Measurements from ENCODE around the gene YDJC. TPM values are rescaled to one million over a fixed set of nuclear protein-coding genes. Genes with fewer than 3 reads are reported as not detected.
"Not testable (repeated sequence)": the region's sequence is repeated elsewhere in the genome, so short reads cannot be mapped to it uniquely, and the experiment has no call there.

The YDJC gene
- total RNA-seq, 1 experiment from 2014 or later = 61.2 TPM

- DNase-seq (ENCODE audit: extremely low read depth, low read depth) = no peak
Observed at GRCh38 chr22:21611210-21611977, 18.4 kb downstream of the YDJC start.

DNA sequence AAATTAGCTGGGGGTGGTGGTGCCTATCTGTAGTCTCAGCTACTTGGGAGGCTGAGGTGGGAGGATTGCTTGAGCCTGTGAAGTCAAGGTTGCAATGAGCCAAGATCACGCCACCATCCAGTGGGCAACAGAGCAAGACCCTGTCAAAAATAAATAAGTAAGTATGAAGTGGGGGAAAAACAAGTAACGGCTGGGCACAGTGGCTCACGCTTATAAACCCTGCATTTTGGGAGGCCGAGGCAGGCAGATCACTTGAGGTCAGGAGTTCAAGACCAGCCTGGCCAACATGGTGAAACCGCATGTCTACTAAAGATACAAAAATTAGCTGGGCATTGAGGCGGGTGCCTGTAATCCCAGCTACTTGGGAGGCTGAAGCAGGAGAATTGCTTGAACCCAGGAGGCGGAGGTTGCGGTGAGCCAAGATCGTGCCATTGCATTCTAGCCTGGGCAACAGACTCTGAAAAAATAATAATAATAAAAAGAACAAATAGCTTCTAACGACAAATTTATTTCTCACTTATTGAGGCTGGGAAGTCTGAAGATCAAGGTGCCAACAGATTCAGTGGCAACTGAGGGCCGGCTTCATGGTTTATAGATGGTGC is 20.2 kb downstream of the YDJC start:
- DNase-seq (ENCODE audit: extremely low read depth, low read depth) = not testable (repeated sequence)

GRCh38 chr22:21606775-21607174 is 23.0 kb downstream of the YDJC start:
- DNase-seq (ENCODE audit: extremely low read depth, low read depth) = no peak

- DNase-seq (ENCODE audit: extremely low read depth, low read depth) = no peak
Observed at GRCh38 chr22:21605887-21606564, 23.8 kb downstream of the YDJC start.

DNA sequence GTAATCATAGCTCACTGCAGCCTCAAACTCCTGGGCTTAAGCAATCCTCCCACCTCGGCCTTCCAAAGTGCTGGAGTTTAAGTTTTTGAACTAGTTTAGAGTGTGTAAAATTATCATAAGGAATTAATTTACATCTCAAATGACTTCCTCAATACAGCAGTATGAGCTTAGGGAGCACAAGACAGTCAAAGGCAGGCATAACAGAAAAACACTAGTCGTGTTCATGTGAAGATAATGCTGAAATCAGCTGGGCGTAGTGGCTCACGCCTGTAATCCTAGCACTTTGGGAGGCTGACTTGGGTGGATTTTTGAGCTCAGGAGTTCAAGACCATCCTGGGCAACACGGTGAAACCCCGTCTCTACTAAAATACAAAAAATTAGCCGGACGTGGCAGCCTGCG is 25.8 kb downstream of the YDJC start:
- DNase-seq (ENCODE audit: extremely low read depth, low read depth) = no peak

- DNase-seq (ENCODE audit: extremely low read depth, low read depth) = no peak
Observed at GRCh38 chr22:21602579-21602978, 27.2 kb downstream of the YDJC start.

GRCh38 chr22:21599053-21599893 is 30.5 kb downstream of the YDJC start:
- DNase-seq (ENCODE audit: extremely low read depth, low read depth) = no peak

DNA sequence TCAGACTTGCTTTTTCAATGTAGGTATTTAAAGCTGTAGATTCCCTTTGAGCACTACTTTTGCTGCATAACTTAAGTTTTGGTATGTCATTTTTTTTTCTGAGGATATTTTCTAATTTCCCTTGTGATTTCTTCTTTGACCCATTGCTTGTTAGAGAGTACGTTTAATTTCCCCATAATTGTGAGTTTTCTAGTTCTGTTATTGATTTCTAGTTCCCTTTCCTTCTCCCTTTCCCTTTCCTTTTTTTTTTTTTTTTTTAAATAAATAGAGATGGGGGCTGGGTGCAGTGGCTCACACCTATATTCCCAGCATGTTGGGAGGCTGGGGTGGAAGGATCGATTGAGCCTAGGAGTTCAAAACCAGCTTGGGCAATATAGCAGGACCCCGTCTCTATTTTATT is 31.5 kb downstream of the YDJC start:
- no peak for DNase-seq (ENCODE audit: extremely low read depth, low read depth)

GRCh38 chr22:21596356-21597135 is 33.3 kb downstream of the YDJC start:
- not testable (repeated sequence) for DNase-seq (ENCODE audit: extremely low read depth, low read depth)

GRCh38 chr22:21594865-21595452 is 34.9 kb downstream of the YDJC start:
- DNase-seq (ENCODE audit: extremely low read depth, low read depth) = no peak

DNA sequence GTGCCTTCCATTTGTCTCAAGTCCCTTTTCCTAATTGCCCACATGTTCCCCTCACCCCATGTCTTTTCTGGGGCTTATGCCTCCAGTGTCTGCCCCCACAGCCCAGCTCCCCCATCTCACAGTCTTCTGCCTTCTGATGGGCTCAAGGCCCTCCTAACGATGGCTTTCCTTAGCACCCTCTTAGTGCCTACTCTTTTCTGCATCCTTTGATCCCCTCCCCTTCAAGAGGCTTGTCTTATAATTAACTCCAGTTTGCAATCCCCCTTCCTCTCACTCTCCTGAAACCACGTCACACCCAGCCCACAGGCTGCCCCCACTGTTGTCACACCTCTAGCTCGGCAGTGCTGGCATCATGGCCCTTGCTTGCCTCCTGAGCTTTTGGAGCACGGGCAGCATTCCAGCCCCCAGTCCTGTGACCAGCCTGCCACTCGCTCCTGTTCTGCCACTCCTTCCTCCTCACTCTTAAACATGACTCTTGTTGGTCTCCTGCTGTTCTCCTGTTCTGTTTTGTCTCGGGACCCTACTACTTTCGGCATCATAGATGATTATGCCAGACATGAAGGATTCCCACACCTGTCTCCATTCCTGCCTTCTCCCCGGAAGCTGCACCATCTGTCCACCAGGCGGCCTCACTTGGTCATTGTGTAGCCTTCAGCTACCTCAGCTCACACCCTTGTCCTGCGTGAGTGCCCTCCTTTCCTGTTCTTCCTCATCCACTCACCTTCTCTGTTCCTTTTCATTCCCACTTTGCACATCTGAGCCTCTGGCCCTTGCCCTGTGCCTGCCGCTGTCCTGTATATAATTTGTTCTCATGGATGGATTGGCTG is 36.2 kb downstream of the YDJC start:
- DNase-seq (ENCODE audit: extremely low read depth, low read depth) = no peak

GRCh38 chr22:21592422-21592821 is 37.4 kb downstream of the YDJC start:
- no peak for DNase-seq (ENCODE audit: extremely low read depth, low read depth)

- DNase-seq (ENCODE audit: extremely low read depth, low read depth) = no peak
Observed at GRCh38 chr22:21591695-21592094, 38.1 kb downstream of the YDJC start.

DNA sequence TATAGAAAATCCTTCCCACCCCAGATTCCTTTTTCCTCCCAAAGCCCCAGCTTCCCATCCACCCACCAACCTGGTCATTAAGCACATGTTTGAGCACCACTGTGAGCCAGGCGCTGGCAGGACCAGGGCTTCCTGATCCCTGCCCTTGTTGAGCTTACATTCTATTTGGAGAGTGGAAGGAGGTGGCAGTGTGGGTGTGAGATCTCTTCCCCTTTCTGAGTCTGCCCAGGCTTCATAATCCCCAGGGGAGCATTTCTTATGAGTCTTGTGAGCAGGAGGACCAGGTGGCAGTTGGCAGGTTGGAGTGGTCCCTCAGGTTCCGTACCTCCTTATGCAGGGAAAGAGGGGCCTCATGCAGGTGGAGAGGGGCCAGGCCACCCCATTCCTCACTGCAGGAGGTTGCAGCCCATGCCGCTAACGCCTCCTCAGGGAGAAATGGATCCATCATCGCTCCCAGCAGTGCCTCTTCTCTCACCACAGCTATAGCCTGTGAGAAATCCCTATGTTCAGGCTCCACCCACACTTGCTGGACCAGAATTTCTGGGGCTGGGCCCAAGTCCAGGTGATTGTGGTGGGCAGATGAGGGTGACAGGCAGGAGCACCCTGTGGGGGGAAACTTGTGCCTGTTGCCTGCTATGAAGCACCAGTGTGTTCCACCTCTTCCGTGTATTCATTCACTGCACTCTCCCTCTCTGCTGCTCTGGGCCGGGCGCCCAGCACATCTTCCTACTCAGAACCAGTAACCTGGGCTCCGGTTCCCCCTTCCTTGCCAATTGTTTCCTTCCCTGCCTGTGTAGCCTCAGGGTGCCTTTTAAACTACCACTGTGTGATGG is 38.8 kb downstream of the YDJC start:
- DNase-seq (ENCODE audit: extremely low read depth, low read depth) = no peak

- no peak for DNase-seq (ENCODE audit: extremely low read depth, low read depth)
Observed at GRCh38 chr22:21589396-21589795, 40.4 kb downstream of the YDJC start.

DNA sequence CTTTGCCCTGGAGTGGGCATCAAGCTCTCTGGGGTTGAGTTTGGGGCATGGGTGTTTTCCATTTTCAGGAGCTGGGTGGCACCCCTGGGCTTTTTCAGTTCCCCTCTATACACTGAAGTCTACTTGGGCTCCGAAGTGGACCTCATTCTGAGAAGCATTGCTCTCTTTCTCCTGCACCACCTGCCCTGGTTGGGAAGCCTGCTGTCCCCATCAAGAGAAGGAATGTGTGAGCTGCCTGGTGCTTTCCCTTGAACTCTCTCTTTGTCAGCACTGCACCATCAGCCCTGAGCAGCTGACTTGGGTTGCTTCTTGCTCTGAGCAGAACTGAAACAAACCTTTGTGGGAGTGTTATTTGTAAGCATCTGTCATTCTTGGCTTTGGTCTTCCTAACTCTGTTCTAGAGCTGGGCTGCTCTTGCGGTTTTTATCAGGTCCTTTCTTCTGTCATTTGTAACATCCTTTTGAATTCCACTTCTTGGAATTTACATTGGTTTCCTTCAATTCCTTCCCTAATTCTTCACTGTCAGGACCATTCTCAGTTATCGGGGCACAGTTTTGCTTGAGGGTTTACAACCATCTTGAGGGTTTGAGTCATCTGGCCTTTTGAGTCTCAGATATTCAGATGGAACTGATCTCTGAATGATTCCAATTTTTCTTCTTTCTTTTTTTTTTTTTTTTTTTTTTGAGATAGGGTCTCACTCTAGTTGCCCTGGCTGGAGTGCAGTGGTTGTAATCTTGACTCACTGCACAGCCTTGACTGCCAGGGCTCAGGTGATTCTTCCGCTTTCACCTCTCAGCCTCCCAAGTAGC is 41.8 kb downstream of the YDJC start:
- DNase-seq (ENCODE audit: extremely low read depth, low read depth) = no peak

- DNase-seq (ENCODE audit: extremely low read depth, low read depth) = no peak
Observed at GRCh38 chr22:21585389-21585788, 44.4 kb downstream of the YDJC start.

Measured in NCI-H460 (cell line).